ENCODE measurements around the gene LRP6. TPM values are rescaled to one million over a fixed set of nuclear protein-coding genes. Genes with fewer than 3 reads are reported as not detected.

Gene LRP6
- total RNA-seq, 1 experiment from 2014 or later, result 28.1 TPM

DNA sequence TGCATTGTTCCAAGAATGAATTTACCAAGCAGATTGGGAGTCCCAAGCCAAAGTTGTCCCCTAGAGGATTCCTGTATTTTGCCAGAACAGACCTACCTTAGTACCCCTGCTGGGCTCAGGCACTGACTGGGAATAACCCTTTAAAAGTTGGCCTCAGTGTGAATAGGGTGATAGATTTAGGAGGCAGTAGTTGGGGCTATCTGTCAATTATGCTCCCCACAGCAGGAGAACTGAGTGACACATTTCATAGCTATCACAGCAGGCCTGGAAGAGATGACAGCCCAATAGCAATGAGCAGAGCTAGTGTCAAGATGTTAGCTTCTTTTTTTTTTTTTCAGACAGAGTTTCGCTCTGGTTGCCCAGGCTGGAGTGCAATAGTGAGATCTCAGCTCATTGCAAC, 14.3 kb upstream of the LRP6 start:
- DNase-seq (ENCODE audit: low read depth, low spot score) (no peak), ATAC-seq (no peak)
- Histone ChIP-seq H3K27ac (ENCODE audit: low read depth, low read length) (no peak overlapping the region), H3K4me1 (ENCODE audit: control insufficient read depth in 1 of 2, insufficient read depth in 2 of 2, low read length in 2 of 2) (no peaks in the 10 kb centered on the region), H3K9me2 (ENCODE audit: insufficient read depth) (no peaks in the 10 kb centered on the region), H2AFZ (ENCODE audit: low read depth, low read length, poor library complexity, severe bottlenecking) (no peak overlapping the region), H3K27me3 (ENCODE audit: insufficient read depth, low read length) (no peaks in the 10 kb centered on the region), H3K4me2 (ENCODE audit: low read length) (no peak overlapping the region), H3K9ac (ENCODE audit: low read length) (no peak overlapping the region), H3K79me2 (ENCODE audit: insufficient read depth, low read length) (no peaks in the 10 kb centered on the region), H4K20me1 (ENCODE audit: insufficient read depth) (no peaks in the 10 kb centered on the region), H3K4me3 (replicated peaks in 1 of 2; ENCODE audit: low read depth in 1 of 2, low read length in 2 of 2) (no peak overlapping the region), H3K9me3 (ENCODE audit: control insufficient read depth in 1 of 2, insufficient read depth in 1 of 2, low read depth in 1 of 2, low read length in 2 of 2) (no peaks in the 10 kb centered on the region), H3K36me3 (ENCODE audit: control insufficient read depth in 1 of 2, insufficient read depth in 2 of 2, low read length in 2 of 2) (no peaks in the 10 kb centered on the region)
- RAD21 ChIA-PET (ENCODE audit: low non-redundant PET in 1 of 2, low total read pairs in 2 of 2, uncharacterized antibody in 2 of 2, unreplicated experiment in 2 of 2), result no interaction called here
- no TSS peak for BruUV-seq (replicated peaks)
- POLR2A ChIA-PET, result no interaction called here
- intact Hi-C loops (cut with micrococcal nuclease), result no loop called here
- CTCF ChIA-PET, result no interaction called here
- TF ChIP-seq FOSL1 (IDR thresholded peaks at IDR 0.05; ENCODE audit: low read depth), result no peak

GRCh38 chr12:12278899-12279298, 12.1 kb upstream of the LRP6 start:
- POLR2A ChIA-PET, result no interaction called here
- RAD21 ChIA-PET (ENCODE audit: low non-redundant PET in 1 of 2, low total read pairs in 2 of 2, uncharacterized antibody in 2 of 2, unreplicated experiment in 2 of 2), result no interaction called here
- Histone ChIP-seq H3K27ac (ENCODE audit: low read depth, low read length) (no peak overlapping the region), H2AFZ (ENCODE audit: low read depth, low read length, poor library complexity, severe bottlenecking) (no peak overlapping the region), H3K4me2 (ENCODE audit: low read length) (no peak overlapping the region), H3K4me3 (replicated peaks in 1 of 2; ENCODE audit: low read depth in 1 of 2, low read length in 2 of 2) (no peak overlapping the region), H3K9me3 (ENCODE audit: control insufficient read depth in 1 of 2, insufficient read depth in 1 of 2, low read depth in 1 of 2, low read length in 2 of 2) (no peaks in the 10 kb centered on the region), H3K27me3 (ENCODE audit: insufficient read depth, low read length) (no peaks in the 10 kb centered on the region), H3K79me2 (ENCODE audit: insufficient read depth, low read length) (no peaks in the 10 kb centered on the region), H4K20me1 (ENCODE audit: insufficient read depth) (no peaks in the 10 kb centered on the region), H3K36me3 (ENCODE audit: control insufficient read depth in 1 of 2, insufficient read depth in 2 of 2, low read length in 2 of 2) (no peaks in the 10 kb centered on the region), H3K9me2 (ENCODE audit: insufficient read depth) (no peaks in the 10 kb centered on the region), H3K9ac (ENCODE audit: low read length) (no peak overlapping the region), H3K4me1 (ENCODE audit: control insufficient read depth in 1 of 2, insufficient read depth in 2 of 2, low read length in 2 of 2) (no peaks in the 10 kb centered on the region)
- no TSS peak for BruUV-seq (replicated peaks)
- CTCF ChIA-PET, result no interaction called here
- DNase-seq (ENCODE audit: low read depth, low spot score) (no peak), ATAC-seq (no peak)
- TF ChIP-seq SP1 (IDR thresholded peaks at IDR 0.05; ENCODE audit: low read depth) (no peak), JUND (IDR thresholded peaks at IDR 0.05) (no peak), YY1 (IDR thresholded peaks at IDR 0.05; ENCODE audit: extremely low read depth, insufficient replicate concordance, low read depth, low read length) (no peak), ZFX (IDR thresholded peaks at IDR 0.05) (no peak), ZBTB33 (IDR thresholded peaks at IDR 0.05; ENCODE audit: extremely low read depth, insufficient replicate concordance, low read length) (no peak)
- TF ChIP-seq, protein P1, sequence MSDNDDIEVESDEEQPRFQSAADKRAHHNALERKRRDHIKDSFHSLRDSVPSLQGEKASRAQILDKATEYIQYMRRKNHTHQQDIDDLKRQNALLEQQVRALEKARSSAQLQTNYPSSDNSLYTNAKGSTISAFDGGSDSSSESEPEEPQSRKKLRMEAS (IDR thresholded peaks at IDR 0.05), result no peak
- intact Hi-C loops (cut with micrococcal nuclease), result no loop called here

All from HCT116 (cell line).